Thyroid gland (tissue), 4 donors: ENCODE measurements around the gene TRMT2A. TPM values are rescaled to one million over a fixed set of nuclear protein-coding genes. Genes with fewer than 3 reads are reported as not detected.

Source experiments
- DNase-seq, 2 donors: peaks; one replicate each; pipeline ENCODE4 v3.0.0-alpha.2; 2019
- H3K27ac ChIP-seq, 3 donors: fragments of 200-600 bp; sonication (generic); 1 replicate in 2 of 3; 2 replicates in 1 of 3; pipeline ENCODE4 v1.5.1; 2016 to 2019; ENCODE audit warnings: mild to moderate bottlenecking in 1 of 3, moderate library complexity in 1 of 3
- H3K27me3 ChIP-seq: fragments of 200-600 bp; sonication (generic); one replicate; pipeline ENCODE4 v1.5.1; 2019
- H3K36me3 ChIP-seq, 2 donors: fragments of 200-600 bp; sonication (generic); one replicate each; pipeline ENCODE4 v1.5.1; 2016 to 2019
- H3K4me1 ChIP-seq, 2 donors: fragments of 200-600 bp; sonication (generic); one replicate each; pipeline ENCODE4 v1.5.1; 2017 to 2019
- H3K4me3 ChIP-seq, 3 donors: fragments of 200-600 bp; sonication (generic); replicated peaks in 1 of 3; 1 replicate in 2 of 3; 2 replicates in 1 of 3; pipeline ENCODE4 v1.5.1; 2016; ENCODE audit warnings: mild to moderate bottlenecking in 1 of 3
- H3K9me3 ChIP-seq: fragments of 200-600 bp; sonication (generic); one replicate; pipeline ENCODE4 v1.5.1; 2017
- CTCF ChIP-seq, 6 experiments: fragments of 200-600 bp in 3 of 6; fragments of 450-650 bp in 3 of 6; sonication (generic) in 3 of 6; IDR thresholded peaks; one replicate each; pipeline ENCODE4 v1.5.1; 2016 to 2019; ENCODE audit warnings: antibody characterized with exemption in 6 of 6, mild to moderate bottlenecking in 2 of 6, inconsistent platforms in 1 of 6, moderate library complexity in 1 of 6
- POLR2A ChIP-seq, 2 donors: fragments of 450-650 bp; IDR thresholded peaks; one replicate each; pipeline ENCODE4 v1.6.1; 2017; ENCODE audit warnings: antibody characterized with exemption in 2 of 2, mild to moderate bottlenecking in 2 of 2, moderate library complexity in 1 of 2
- WGBS, 2 donors: methylation state at CpG; one replicate each; pipeline ENCODE4 v1.1.5; 2017; 5-methylcytosine and 5-hydroxymethylcytosine counted together
- intact Hi-C: fragments of 100-400 bp; cut with DNase I; formaldehyde crosslinking; loops from one replicate; pipeline ENCODE4 v1.15.1; 2023
- total RNA-seq, 4 donors: library from RNA; depleted of rRNA; stranded (reverse); fragments of >200 nt; gene quantifications; one replicate each; pipeline ENCODE4 v1.2.3, GENCODE V29; 2016

The TRMT2A gene
- total RNA-seq, 4 donors from 2014 or later: 36.9 to 65.5 (median 53.3) TPM

DNA sequence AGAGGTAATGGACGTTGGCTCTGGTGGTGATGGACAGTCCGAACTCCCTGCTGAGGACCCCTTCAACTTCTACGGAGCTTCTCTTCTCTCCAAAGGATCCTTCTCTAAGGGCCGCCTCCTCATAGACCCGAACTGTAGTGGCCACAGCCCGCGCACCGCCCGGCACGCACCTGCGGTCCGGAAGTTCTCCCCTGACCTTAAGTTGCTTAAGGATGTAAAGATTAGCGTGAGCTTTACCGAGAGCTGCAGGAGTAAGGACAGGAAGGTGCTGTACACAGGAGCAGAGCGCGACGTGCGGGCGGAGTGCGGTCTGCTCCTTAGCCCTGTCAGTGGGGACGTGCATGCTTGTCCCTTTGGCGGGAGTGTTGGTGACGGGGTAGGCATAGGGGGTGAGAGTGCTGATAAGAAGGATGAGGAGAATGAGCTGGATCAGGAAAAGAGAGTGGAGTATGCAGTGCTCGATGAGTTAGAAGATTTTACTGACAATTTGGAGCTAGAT is 30.9 kb downstream of the TRMT2A start:
- Histone ChIP-seq H3K4me1 (peaks cover 38 to 40% of the 10 kb centered on the region in 2 donors), H3K27ac (no peak overlapping the region), H3K4me3 (no peak overlapping the region), H3K36me3 (peaks cover 55 to 56% of the 10 kb centered on the region in 2 donors), H3K9me3 (no peaks in the 10 kb centered on the region), H3K27me3 (no peaks in the 10 kb centered on the region)
- TF ChIP-seq POLR2A (IDR thresholded peaks at IDR 0.05): no peak
- TF ChIP-seq CTCF (IDR thresholded peaks at IDR 0.05): no peak
- intact Hi-C loops: no loop called here
- 90 to 92% methylated on average over 24 of the region's 24 CpGs for WGBS, 2 donors
- DNase-seq: no peak

DNA sequence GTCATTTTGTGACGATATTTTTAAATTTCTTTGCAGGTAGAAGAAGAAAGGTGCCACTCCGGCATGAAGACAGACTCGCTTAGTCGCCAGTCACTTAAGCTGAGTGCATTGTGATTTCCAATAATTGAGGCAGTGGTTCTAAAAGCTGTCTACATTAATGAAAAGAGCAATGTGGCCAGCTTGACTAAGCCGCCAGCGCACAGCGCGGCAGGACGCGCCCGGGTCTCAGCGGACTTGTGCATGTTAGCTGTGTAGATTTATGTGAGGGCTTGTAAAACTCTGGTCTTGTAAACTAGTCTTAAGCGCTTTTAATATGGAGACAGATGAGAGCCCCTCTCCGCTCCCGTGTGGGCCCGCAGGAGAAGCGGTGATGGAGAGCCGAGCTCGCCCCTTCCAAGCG is 31.4 kb downstream of the TRMT2A start:
- Histone ChIP-seq H3K9me3 (no peaks in the 10 kb centered on the region), H3K4me3 (no peak overlapping the region), H3K36me3 (peaks cover 50 to 51% of the 10 kb centered on the region in 2 donors), H3K27ac (no peak overlapping the region), H3K4me1 (peaks cover 42 to 44% of the 10 kb centered on the region in 2 donors), H3K27me3 (no peaks in the 10 kb centered on the region)
- intact Hi-C loops: no loop called here
- TF ChIP-seq CTCF (IDR thresholded peaks at IDR 0.05) (no peak), POLR2A (IDR thresholded peaks at IDR 0.05) (no peak)
- 94 to 96% methylated on average over 20 of the region's 20 CpGs for WGBS, 2 donors
- DNase-seq: no peak

GRCh38 chr22:20084547-20085413 is 32.2 kb downstream of the TRMT2A start:
- Histone ChIP-seq H3K27me3 (no peaks in the 10 kb centered on the region), H3K4me3 (no peak overlapping the region), H3K9me3 (no peaks in the 10 kb centered on the region), H3K4me1 (peaks cover 42 to 44% of the 10 kb centered on the region in 2 donors), H3K36me3 (peaks cover 41 to 42% of the 10 kb centered on the region in 2 donors), H3K27ac (peak overlapping the region in 1 of 3 donors; percentile 0)
- intact Hi-C loops: no loop called here
- WGBS, 2 donors: 68 to 71% methylated on average over 21 to 22 of the region's 23 CpGs
- peak in 2 of 6 experiments; percentile 16 to 44 for TF ChIP-seq CTCF (IDR thresholded peaks at IDR 0.05)
- TF ChIP-seq POLR2A (IDR thresholded peaks at IDR 0.05): no peak
- peak; percentile 22 to 33 for DNase-seq

GRCh38 chr22:20083891-20084546 is 33.0 kb downstream of the TRMT2A start:
- DNase-seq: no peak
- peaks cover 48% of the 10 kb centered on the region in 2 donors for H3K4me1 ChIP-seq
- H3K4me3 ChIP-seq: no peak overlapping the region
- peaks cover 34% of the 10 kb centered on the region in 2 donors for H3K36me3 ChIP-seq
- intact Hi-C loops: no loop called here
- H3K27ac ChIP-seq: peak overlapping the region in 1 of 3 donors; percentile 27
- no peaks in the 10 kb centered on the region for H3K27me3 ChIP-seq
- no peak for TF ChIP-seq POLR2A (IDR thresholded peaks at IDR 0.05)
- TF ChIP-seq CTCF (IDR thresholded peaks at IDR 0.05): no peak
- H3K9me3 ChIP-seq: no peaks in the 10 kb centered on the region
- WGBS, 2 donors: 78 to 79% methylated on average over 10 of the region's 10 CpGs
